ENCODE data around the gene AP3M1. TPM values are rescaled to one million over a fixed set of nuclear protein-coding genes. Genes with fewer than 3 reads are reported as not detected.

AP3M1 gene
- total RNA-seq, 1 donor = 55.8 TPM

- DNase-seq (ENCODE audit: low read depth) = no peak
- H3K4me3 ChIP-seq (ENCODE audit: low read depth, low read length) = no peak overlapping the region
- TF ChIP-seq CTCF (IDR thresholded peaks at IDR 0.05; ENCODE audit: insufficient read depth, low read length) = no peak
Observed at GRCh38 chr10:74117738-74118137, 32.9 kb downstream of the AP3M1 start.

DNA sequence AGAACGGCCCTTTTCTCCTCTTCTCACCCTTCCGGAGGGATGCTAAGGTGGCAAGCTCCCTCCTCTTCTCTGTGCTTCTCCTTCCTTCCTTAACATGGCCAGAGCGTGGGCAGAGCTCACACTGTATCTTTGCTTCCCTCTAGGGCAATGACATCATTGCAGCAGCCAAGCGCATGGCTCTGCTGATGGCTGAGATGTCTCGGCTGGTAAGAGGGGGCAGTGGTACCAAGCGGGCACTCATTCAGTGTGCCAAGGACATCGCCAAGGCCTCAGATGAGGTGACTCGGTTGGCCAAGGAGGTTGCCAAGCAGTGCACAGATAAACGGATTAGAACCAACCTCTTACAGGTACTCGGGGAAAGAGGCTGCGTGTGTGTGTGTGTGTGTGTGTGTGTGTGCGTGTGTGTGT, 36.6 kb downstream of the AP3M1 start:
- DNase-seq (ENCODE audit: low read depth) = no peak
- H3K4me3 ChIP-seq (ENCODE audit: low read depth, low read length) = no peak overlapping the region
- TF ChIP-seq CTCF (IDR thresholded peaks at IDR 0.05; ENCODE audit: insufficient read depth, low read length) = no peak

DNA sequence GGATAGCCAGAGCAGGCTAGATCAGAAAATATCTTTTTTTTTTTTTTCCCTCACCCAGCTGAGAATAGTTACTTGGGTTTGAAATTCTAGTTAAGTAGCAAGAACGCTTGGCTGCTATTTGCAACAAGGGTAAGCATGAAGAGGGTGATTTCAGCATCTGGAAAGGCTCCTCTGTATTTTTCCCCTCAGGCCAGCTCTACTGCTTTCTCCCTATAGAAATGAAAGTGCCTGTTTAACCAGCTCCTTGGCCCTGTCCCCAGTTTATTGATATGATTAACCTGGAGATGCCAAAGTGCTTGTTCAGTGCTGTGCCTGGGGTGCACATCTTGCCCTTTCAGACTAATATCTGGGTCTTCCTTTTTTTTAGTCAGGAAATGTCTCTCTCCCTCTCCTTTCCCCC, 37.1 kb downstream of the AP3M1 start:
- peak; percentile 82 for DNase-seq (ENCODE audit: low read depth)
- no peak for TF ChIP-seq CTCF (IDR thresholded peaks at IDR 0.05; ENCODE audit: insufficient read depth, low read length)

DNA sequence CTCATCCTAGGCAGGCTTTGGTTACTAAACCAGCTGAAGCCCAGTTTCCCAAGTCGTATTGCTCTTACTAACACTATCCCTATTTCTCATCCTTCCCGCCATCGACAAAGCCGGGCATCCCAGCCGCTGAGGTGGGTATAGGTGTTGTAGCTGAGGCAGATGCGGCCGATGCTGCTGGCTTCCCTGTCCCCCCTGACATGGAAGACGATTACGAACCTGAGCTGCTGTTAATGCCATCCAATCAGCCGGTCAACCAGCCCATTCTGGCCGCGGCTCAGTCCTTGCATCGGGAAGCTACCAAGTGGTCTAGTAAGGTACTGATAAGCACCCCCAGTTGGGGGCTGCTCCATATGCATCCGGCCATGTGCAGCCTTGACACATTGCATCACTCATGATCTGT, 38.8 kb downstream of the AP3M1 start:
- no peak for TF ChIP-seq CTCF (IDR thresholded peaks at IDR 0.05; ENCODE audit: insufficient read depth, low read length)
- DNase-seq (ENCODE audit: low read depth) = no peak
- H3K4me3 ChIP-seq (ENCODE audit: low read depth, low read length) = no peak overlapping the region

More for the DNA sequence above, 37.1 kb downstream of the AP3M1 start:
- no peak overlapping the region for H3K4me3 ChIP-seq (ENCODE audit: low read depth, low read length)

DNA sequence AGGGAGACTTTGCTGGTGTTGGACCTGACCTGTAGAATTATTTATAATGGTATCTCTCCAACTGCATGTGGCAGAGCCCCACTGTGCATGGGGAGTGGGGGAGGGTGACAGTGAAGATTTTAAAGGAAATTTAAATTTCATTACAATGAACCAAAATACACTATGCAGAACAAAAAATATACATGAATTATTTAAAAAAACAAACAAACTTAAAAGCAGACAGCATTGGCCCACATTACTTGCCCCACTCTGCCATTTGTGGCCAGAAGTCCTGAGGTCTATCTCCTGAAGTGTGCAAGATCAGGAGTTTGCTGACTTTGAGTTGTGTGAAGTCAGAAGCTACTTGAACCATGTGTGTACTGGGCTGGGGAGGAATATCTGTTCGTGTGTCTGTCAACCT, 40.5 kb downstream of the AP3M1 start:
- H3K4me3 ChIP-seq (ENCODE audit: low read depth, low read length) = no peak overlapping the region
- DNase-seq (ENCODE audit: low read depth) = no peak
- TF ChIP-seq CTCF (IDR thresholded peaks at IDR 0.05; ENCODE audit: insufficient read depth, low read length) = no peak

DNA sequence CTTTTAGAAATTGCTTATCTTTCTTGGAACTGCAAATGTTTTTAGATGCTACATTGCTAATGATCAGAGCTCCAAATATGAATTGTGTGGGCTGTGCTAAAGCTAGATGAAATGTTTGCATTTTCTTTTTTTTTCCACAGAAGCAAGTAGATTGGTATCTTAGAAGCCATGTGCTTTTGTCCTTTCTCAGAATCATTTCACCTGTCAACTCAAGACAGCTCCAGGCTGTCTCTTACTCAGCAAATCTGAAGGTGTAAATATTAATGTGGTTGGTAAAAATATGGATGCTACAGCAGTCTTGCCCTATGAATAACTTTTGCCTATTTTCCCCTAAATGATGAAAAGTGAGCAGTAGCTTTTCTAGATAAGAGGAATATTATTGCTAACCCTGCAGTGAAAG, 41.2 kb downstream of the AP3M1 start:
- no peak for TF ChIP-seq CTCF (IDR thresholded peaks at IDR 0.05; ENCODE audit: insufficient read depth, low read length)
- DNase-seq (ENCODE audit: low read depth) = no peak
- H3K4me3 ChIP-seq (ENCODE audit: low read depth, low read length) = no peak overlapping the region

- DNase-seq (ENCODE audit: low read depth) = no peak
- no peak overlapping the region for H3K4me3 ChIP-seq (ENCODE audit: low read depth, low read length)
- TF ChIP-seq CTCF (IDR thresholded peaks at IDR 0.05; ENCODE audit: insufficient read depth, low read length) = no peak
Observed at GRCh38 chr10:74107391-74107790, 43.2 kb downstream of the AP3M1 start.
